Measurements from ENCODE around the gene PRKAR2B.

The PRKAR2B gene

DNA sequence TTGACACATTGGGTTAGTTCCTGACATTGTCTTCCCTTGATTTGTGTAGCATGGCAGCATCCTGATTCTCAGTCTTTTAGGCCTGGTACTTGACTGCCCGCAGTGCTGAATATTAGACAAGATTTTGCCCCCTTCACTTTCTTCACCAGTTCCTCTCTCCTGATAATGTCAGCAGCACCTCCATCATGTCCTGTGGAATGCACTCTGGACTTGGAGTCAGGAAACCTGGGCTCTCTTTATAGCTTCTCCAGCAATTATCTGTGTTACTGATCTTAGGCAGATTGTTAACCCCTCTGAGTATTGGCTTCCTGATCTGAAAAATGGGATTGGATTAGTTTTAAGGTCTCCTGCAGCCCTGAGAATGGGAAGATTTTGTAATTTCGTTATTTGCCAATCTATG, 143.3 kb downstream of the PRKAR2B start:
- TF ChIP-seq ISL1 (CRISPR knock-in tag; IDR thresholded peaks at IDR 0.05) (no peak), RARB (CRISPR knock-in tag; IDR thresholded peaks at IDR 0.05) (no peak), ZNF565 (CRISPR knock-in tag; conservative IDR thresholded peaks at IDR 0.05; ENCODE audit: low read depth) (no peak), GLIS3 (CRISPR knock-in tag; IDR thresholded peaks at IDR 0.05) (no peak), CSDC2 (CRISPR knock-in tag; IDR thresholded peaks at IDR 0.05) (no peak), ESRRG (CRISPR knock-in tag; IDR thresholded peaks at IDR 0.05) (no peak), ARNTL (CRISPR knock-in tag; IDR thresholded peaks at IDR 0.05; ENCODE audit: borderline replicate concordance, low read depth) (no peak), ZNF8 (CRISPR knock-in tag; IDR thresholded peaks at IDR 0.05) (no peak), TOX (CRISPR knock-in tag; IDR thresholded peaks at IDR 0.05; ENCODE audit: borderline replicate concordance) (no peak), BACH2 (CRISPR knock-in tag; IDR thresholded peaks at IDR 0.05; ENCODE audit: borderline replicate concordance) (no peak), OSR1 (CRISPR knock-in tag; IDR thresholded peaks at IDR 0.05) (no peak), SNAI2 (CRISPR knock-in tag; IDR thresholded peaks at IDR 0.05) (no peak)
- TF ChIP-seq, protein P1, sequence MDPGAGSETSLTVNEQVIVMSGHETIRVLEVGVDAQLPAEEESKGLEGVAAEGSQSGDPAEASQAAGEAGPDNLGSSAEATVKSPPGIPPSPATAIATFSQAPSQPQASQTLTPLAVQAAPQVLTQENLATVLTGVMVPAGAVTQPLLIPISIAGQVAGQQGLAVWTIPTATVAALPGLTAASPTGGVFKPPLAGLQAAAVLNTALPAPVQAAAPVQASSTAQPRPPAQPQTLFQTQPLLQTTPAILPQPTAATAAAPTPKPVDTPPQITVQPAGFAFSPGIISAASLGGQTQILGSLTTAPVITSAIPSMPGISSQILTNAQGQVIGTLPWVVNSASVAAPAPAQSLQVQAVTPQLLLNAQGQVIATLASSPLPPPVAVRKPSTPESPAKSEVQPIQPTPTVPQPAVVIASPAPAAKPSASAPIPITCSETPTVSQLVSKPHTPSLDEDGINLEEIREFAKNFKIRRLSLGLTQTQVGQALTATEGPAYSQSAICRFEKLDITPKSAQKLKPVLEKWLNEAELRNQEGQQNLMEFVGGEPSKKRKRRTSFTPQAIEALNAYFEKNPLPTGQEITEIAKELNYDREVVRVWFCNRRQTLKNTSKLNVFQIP (CRISPR knock-in tag; IDR thresholded peaks at IDR 0.05; ENCODE audit: borderline replicate concordance, low read depth) = no peak
- TF ChIP-seq, protein P2, sequence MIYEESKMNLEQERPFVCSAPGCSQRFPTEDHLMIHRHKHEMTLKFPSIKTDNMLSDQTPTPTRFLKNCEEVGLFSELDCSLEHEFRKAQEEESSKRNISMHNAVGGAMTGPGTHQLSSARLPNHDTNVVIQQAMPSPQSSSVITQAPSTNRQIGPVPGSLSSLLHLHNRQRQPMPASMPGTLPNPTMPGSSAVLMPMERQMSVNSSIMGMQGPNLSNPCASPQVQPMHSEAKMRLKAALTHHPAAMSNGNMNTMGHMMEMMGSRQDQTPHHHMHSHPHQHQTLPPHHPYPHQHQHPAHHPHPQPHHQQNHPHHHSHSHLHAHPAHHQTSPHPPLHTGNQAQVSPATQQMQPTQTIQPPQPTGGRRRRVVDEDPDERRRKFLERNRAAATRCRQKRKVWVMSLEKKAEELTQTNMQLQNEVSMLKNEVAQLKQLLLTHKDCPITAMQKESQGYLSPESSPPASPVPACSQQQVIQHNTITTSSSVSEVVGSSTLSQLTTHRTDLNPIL (CRISPR knock-in tag; IDR thresholded peaks at IDR 0.05; ENCODE audit: low read depth) = no peak
- no peak for ATAC-seq

DNA sequence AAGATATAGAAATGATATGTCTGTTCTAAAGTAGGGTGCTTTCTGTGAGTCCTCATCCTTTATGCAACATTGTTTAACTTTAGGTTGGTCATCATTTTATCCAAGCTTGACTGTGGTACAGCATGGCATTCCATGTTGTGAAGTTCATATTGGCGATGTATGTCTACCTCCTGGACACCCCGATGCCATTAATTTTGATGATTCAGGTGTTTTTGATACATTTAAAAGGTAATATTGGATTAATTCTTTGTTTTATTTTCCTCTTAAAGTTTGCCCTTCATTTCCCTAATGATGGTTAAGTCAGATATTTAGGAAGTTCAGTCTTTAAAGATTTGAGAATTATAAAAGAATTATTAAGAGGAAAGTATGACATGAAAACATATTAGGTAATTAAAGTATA, 145.6 kb downstream of the PRKAR2B start:
- TF ChIP-seq, protein P1 (CRISPR knock-in tag; IDR thresholded peaks at IDR 0.05; ENCODE audit: borderline replicate concordance, low read depth) = no peak
- TF ChIP-seq ESRRG (CRISPR knock-in tag; IDR thresholded peaks at IDR 0.05) = no peak
- TF ChIP-seq PPARA (CRISPR knock-in tag; IDR thresholded peaks at IDR 0.05; ENCODE audit: borderline replicate concordance) = no peak
- TF ChIP-seq, protein P3, sequence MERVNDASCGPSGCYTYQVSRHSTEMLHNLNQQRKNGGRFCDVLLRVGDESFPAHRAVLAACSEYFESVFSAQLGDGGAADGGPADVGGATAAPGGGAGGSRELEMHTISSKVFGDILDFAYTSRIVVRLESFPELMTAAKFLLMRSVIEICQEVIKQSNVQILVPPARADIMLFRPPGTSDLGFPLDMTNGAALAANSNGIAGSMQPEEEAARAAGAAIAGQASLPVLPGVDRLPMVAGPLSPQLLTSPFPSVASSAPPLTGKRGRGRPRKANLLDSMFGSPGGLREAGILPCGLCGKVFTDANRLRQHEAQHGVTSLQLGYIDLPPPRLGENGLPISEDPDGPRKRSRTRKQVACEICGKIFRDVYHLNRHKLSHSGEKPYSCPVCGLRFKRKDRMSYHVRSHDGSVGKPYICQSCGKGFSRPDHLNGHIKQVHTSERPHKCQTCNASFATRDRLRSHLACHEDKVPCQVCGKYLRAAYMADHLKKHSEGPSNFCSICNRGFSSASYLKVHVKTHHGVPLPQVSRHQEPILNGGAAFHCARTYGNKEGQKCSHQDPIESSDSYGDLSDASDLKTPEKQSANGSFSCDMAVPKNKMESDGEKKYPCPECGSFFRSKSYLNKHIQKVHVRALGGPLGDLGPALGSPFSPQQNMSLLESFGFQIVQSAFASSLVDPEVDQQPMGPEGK (CRISPR knock-in tag; IDR thresholded peaks at IDR 0.05; ENCODE audit: borderline replicate concordance) = no peak
- TF ChIP-seq, protein P4, sequence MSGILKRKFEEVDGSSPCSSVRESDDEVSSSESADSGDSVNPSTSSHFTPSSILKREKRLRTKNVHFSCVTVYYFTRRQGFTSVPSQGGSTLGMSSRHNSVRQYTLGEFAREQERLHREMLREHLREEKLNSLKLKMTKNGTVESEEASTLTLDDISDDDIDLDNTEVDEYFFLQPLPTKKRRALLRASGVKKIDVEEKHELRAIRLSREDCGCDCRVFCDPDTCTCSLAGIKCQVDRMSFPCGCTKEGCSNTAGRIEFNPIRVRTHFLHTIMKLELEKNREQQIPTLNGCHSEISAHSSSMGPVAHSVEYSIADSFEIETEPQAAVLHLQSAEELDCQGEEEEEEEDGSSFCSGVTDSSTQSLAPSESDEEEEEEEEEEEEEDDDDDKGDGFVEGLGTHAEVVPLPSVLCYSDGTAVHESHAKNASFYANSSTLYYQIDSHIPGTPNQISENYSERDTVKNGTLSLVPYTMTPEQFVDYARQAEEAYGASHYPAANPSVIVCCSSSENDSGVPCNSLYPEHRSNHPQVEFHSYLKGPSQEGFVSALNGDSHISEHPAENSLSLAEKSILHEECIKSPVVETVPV (CRISPR knock-in tag; IDR thresholded peaks at IDR 0.05) = no peak
- no peak for TF ChIP-seq ZFP3 (CRISPR knock-in tag; IDR thresholded peaks at IDR 0.05)
- TF ChIP-seq, protein P5, sequence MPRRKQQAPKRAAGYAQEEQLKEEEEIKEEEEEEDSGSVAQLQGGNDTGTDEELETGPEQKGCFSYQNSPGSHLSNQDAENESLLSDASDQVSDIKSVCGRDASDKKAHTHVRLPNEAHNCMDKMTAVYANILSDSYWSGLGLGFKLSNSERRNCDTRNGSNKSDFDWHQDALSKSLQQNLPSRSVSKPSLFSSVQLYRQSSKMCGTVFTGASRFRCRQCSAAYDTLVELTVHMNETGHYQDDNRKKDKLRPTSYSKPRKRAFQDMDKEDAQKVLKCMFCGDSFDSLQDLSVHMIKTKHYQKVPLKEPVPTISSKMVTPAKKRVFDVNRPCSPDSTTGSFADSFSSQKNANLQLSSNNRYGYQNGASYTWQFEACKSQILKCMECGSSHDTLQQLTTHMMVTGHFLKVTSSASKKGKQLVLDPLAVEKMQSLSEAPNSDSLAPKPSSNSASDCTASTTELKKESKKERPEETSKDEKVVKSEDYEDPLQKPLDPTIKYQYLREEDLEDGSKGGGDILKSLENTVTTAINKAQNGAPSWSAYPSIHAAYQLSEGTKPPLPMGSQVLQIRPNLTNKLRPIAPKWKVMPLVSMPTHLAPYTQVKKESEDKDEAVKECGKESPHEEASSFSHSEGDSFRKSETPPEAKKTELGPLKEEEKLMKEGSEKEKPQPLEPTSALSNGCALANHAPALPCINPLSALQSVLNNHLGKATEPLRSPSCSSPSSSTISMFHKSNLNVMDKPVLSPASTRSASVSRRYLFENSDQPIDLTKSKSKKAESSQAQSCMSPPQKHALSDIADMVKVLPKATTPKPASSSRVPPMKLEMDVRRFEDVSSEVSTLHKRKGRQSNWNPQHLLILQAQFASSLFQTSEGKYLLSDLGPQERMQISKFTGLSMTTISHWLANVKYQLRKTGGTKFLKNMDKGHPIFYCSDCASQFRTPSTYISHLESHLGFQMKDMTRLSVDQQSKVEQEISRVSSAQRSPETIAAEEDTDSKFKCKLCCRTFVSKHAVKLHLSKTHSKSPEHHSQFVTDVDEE (CRISPR knock-in tag; IDR thresholded peaks at IDR 0.05) = no peak
- TF ChIP-seq, protein P2 (CRISPR knock-in tag; IDR thresholded peaks at IDR 0.05; ENCODE audit: low read depth) = no peak
- no peak for TF ChIP-seq CSDC2 (CRISPR knock-in tag; IDR thresholded peaks at IDR 0.05)
- no peak for TF ChIP-seq ZNF70 (CRISPR knock-in tag; IDR thresholded peaks at IDR 0.05)
- no peak for TF ChIP-seq ARNTL (CRISPR knock-in tag; IDR thresholded peaks at IDR 0.05; ENCODE audit: borderline replicate concordance, low read depth)
- TF ChIP-seq ZNF8 (CRISPR knock-in tag; IDR thresholded peaks at IDR 0.05) = no peak
- no peak for TF ChIP-seq GLIS3 (CRISPR knock-in tag; IDR thresholded peaks at IDR 0.05)
- TF ChIP-seq ZNF565 (CRISPR knock-in tag; conservative IDR thresholded peaks at IDR 0.05; ENCODE audit: low read depth) = no peak
- no peak for TF ChIP-seq ZC3H10 (CRISPR knock-in tag; IDR thresholded peaks at IDR 0.05)
- TF ChIP-seq OSR1 (CRISPR knock-in tag; IDR thresholded peaks at IDR 0.05) = no peak
- TF ChIP-seq SNAI2 (CRISPR knock-in tag; IDR thresholded peaks at IDR 0.05) = no peak
- no peak for ATAC-seq
